NB4 (cell line): ENCODE measurements around the gene MACROD2.

Experiments used
- DNase-seq: peaks from one replicate; pipeline ENCODE4 v3.0.0; 2010; ENCODE audit warnings: low read depth
- H3K4me3 ChIP-seq: one replicate; pipeline ENCODE4 v1.5.1; 2011; ENCODE audit warnings: mild to moderate bottlenecking, low read depth, low read length, moderate library complexity
- CTCF ChIP-seq: IDR thresholded peaks from one replicate; pipeline ENCODE4 v1.5.1; 2012; ENCODE audit warnings: low read depth, low read length
- MYC ChIP-seq: IDR thresholded peaks from 2 replicates; pipeline ENCODE4 v1.6.1; 2011; ENCODE audit warnings: low read depth, low read length
- POLR2A ChIP-seq: IDR thresholded peaks from 2 replicates; pipeline ENCODE4 v1.6.1; 2011; ENCODE audit warnings: mild to moderate bottlenecking; ENCODE audit not compliant: insufficient read length; ENCODE audit errors: extremely low read depth
- TF ChIP-seq, protein P1 (sequence below): IDR thresholded peaks from 2 replicates; pipeline ENCODE4 v1.6.1; 2011; ENCODE audit warnings: low read depth, low read length

Gene MACROD2

GRCh38 chr20:15902493-15902892 lies 1907.2 kb downstream of the MACROD2 start:
- peak; percentile 45 for DNase-seq
- TF ChIP-seq, protein P1, sequence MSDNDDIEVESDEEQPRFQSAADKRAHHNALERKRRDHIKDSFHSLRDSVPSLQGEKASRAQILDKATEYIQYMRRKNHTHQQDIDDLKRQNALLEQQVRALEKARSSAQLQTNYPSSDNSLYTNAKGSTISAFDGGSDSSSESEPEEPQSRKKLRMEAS: no peak
- TF ChIP-seq MYC: no peak
- no peak for TF ChIP-seq POLR2A
- TF ChIP-seq CTCF: peak; percentile 52
- H3K4me3 ChIP-seq: no peak overlapping the region

GRCh38 chr20:15905661-15906060 lies 1910.3 kb downstream of the MACROD2 start:
- no peak for DNase-seq
- H3K4me3 ChIP-seq: no peak overlapping the region
- TF ChIP-seq POLR2A: no peak
- no peak for TF ChIP-seq MYC
- TF ChIP-seq, protein P1: no peak
- TF ChIP-seq CTCF: no peak

DNA sequence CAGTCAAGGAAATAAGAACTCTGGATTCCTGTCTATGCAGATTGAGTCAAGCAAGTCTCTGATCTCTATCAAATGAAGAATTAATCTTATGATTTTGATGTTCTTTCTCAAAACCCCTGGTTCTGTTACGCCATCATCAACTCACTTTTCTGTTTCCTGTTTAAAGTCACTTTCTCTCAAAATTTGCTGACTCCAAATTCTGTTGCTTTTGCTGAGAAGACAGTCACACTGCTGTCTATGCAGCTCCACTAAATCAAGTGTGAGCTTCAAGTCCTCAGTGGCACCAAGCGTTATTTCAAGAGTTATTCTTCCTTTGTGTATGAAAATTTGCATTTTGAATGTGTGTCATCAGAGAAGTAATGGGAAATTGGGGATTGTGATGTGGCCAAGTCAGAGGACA lies 1914.7 kb downstream of the MACROD2 start:
- H3K4me3 ChIP-seq: no peak overlapping the region
- DNase-seq: no peak
- TF ChIP-seq CTCF (no peak), POLR2A (no peak), MYC (no peak)
- TF ChIP-seq, protein P1: no peak

GRCh38 chr20:15911581-15911980 lies 1916.3 kb downstream of the MACROD2 start:
- no peak for DNase-seq
- TF ChIP-seq, protein P1: no peak
- TF ChIP-seq MYC (no peak), CTCF (no peak), POLR2A (no peak)
- no peak overlapping the region for H3K4me3 ChIP-seq

GRCh38 chr20:15913391-15914025 lies 1918.2 kb downstream of the MACROD2 start:
- H3K4me3 ChIP-seq: no peak overlapping the region
- TF ChIP-seq POLR2A (no peak), MYC (no peak), CTCF (no peak)
- TF ChIP-seq, protein P1: no peak
- DNase-seq: no peak
